GM19467 (cell line): ENCODE measurements around the gene C13orf46.

ENCODE experiments used
- ATAC-seq: cut with Tn5 transposase; IDR thresholded peaks from one replicate; pipeline ENCODE4 v1.9.1; 2021; ENCODE audit warnings: mild to moderate bottlenecking, moderate library complexity; ENCODE audit not compliant: unreplicated experiment

C13orf46 gene

GRCh38 chr13:114010401-114011101 lies 36.7 kb upstream of the C13orf46 start:
- ATAC-seq = no peak

- no peak for ATAC-seq
These were observed 35.9 kb upstream of the C13orf46 start for GRCh38 chr13:114009590-114010400.

- ATAC-seq = no peak
These were observed 35.2 kb upstream of the C13orf46 start for GRCh38 chr13:114008964-114009589.

GRCh38 chr13:114007566-114007965 lies 33.7 kb upstream of the C13orf46 start:
- no peak for ATAC-seq

- ATAC-seq = no peak
These were observed 31.4 kb upstream of the C13orf46 start for GRCh38 chr13:114005206-114005724.

GRCh38 chr13:114004420-114005205 lies 30.7 kb upstream of the C13orf46 start:
- ATAC-seq = no peak

GRCh38 chr13:114002771-114003321 lies 29.0 kb upstream of the C13orf46 start:
- ATAC-seq = no peak

GRCh38 chr13:114002009-114002544 lies 28.2 kb upstream of the C13orf46 start:
- ATAC-seq = no peak

GRCh38 chr13:114001331-114002008 lies 27.6 kb upstream of the C13orf46 start:
- no peak for ATAC-seq

GRCh38 chr13:114000151-114001040 lies 26.5 kb upstream of the C13orf46 start:
- ATAC-seq = no peak

- ATAC-seq = no peak
These were observed 25.7 kb upstream of the C13orf46 start for GRCh38 chr13:113999618-113999910.

- ATAC-seq = no peak
These were observed 25.1 kb upstream of the C13orf46 start for GRCh38 chr13:113998781-113999617.

- no peak for ATAC-seq
These were observed 24.2 kb upstream of the C13orf46 start for GRCh38 chr13:113997845-113998751.

GRCh38 chr13:113996912-113997745 lies 23.3 kb upstream of the C13orf46 start:
- ATAC-seq = no peak

- no peak for ATAC-seq
These were observed 22.4 kb upstream of the C13orf46 start for GRCh38 chr13:113996081-113996911.
